Measurements from ENCODE around the gene FBXL14. TPM values are rescaled to one million over a fixed set of nuclear protein-coding genes. Genes with fewer than 3 reads are reported as not detected.

The FBXL14 gene
- total RNA-seq, 4 donors from 2014 or later: 10.9 to 16.4 (median 13.1) TPM

DNA sequence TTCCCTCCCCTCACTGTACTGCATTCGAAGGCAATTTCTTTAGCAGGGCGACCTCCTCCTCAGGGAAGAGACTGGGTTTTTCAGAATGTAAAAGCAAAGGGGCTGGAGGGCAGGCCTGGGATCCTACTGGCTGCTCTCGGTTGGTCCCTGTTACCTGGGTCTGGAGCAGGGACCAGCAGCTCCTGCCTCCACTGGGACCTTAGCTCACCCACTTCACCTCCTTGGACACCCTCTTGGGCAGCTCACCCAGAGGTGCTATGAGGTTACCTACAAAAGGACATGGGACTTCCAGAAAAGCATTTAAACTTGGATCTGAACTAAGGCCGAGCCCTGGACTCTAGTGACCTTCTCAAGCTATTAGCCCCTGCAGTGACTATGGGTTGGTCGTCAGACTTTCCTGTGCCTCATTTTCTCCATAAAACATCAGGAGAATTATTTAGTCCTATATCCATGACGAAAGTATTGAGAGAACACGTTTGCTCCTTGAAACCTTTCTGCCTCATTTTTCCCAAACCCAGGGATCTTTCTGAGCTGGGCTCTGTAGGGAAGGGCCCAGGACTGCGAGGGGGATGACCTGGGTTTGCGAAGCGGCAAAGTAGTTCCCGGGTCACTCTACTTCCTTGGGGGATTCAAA is 65.0 kb downstream of the FBXL14 start:
- H3K27me3 ChIP-seq: peaks cover 67% of the 10 kb centered on the region

DNA sequence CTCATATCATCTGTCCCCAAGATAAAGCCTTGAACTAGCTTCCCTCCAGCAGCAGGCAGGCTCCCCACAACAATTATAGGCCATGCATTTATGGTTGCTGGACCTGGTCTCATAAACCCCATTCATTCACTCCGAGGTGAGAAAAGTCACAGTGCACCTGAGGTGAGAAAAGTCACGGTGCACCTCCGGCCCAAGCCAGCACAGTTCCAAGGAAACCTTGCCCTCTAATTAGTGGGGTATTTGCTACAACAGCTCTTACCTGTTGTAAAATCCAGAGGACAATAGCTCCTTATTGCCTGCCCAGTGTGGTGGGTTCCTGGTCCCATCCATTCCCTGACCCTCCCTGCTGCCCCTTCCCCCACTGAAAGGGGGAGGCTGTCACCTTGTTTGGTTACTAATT is 65.6 kb downstream of the FBXL14 start:
- TF ChIP-seq, protein P1, sequence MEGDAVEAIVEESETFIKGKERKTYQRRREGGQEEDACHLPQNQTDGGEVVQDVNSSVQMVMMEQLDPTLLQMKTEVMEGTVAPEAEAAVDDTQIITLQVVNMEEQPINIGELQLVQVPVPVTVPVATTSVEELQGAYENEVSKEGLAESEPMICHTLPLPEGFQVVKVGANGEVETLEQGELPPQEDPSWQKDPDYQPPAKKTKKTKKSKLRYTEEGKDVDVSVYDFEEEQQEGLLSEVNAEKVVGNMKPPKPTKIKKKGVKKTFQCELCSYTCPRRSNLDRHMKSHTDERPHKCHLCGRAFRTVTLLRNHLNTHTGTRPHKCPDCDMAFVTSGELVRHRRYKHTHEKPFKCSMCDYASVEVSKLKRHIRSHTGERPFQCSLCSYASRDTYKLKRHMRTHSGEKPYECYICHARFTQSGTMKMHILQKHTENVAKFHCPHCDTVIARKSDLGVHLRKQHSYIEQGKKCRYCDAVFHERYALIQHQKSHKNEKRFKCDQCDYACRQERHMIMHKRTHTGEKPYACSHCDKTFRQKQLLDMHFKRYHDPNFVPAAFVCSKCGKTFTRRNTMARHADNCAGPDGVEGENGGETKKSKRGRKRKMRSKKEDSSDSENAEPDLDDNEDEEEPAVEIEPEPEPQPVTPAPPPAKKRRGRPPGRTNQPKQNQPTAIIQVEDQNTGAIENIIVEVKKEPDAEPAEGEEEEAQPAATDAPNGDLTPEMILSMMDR (IDR thresholded peaks at IDR 0.05): no peak
- H3K27ac ChIP-seq: no peak overlapping the region
- no peaks in the 10 kb centered on the region for H3K9me3 ChIP-seq
- 90 to 100% methylated on average over 2 to 3 of the region's 3 CpGs for WGBS, 2 donors (ENCODE audit: low coverage in 1 of 2)
- peaks cover 0 to 24% (median 3%) of the 10 kb centered on the region in 3 donors for H3K4me1 ChIP-seq
- H3K4me3 ChIP-seq: no peak overlapping the region
- peaks cover 68% of the 10 kb centered on the region for H3K27me3 ChIP-seq
- no peak for ATAC-seq
- no peaks in the 10 kb centered on the region for H3K36me3 ChIP-seq

More for the DNA sequence above, 65.0 kb downstream of the FBXL14 start:
- no peak for TF ChIP-seq POLR2A (IDR thresholded peaks at IDR 0.05)
- TF ChIP-seq EP300 (IDR thresholded peaks at IDR 0.05): no peak
- no peak for TF ChIP-seq POLR2AphosphoS5 (IDR thresholded peaks at IDR 0.05)
- H3K4me3 ChIP-seq: peak overlapping the region in 1 of 2 donors; percentile 66
- no peak for ATAC-seq
- H3K27ac ChIP-seq: peak overlapping the region in 2 of 4 donors; percentile 5 to 74
- no peaks in the 10 kb centered on the region for H3K9me3 ChIP-seq
- no peaks in the 10 kb centered on the region for H3K36me3 ChIP-seq
- WGBS, 2 donors (ENCODE audit: low coverage in 1 of 2): 75% methylated on average over 4 of the region's 11 CpGs; no CpG with 5 or more reads in 1 of the 2 donors
- peaks cover 0 to 24% (median 3%) of the 10 kb centered on the region in 3 donors for H3K4me1 ChIP-seq

DNA sequence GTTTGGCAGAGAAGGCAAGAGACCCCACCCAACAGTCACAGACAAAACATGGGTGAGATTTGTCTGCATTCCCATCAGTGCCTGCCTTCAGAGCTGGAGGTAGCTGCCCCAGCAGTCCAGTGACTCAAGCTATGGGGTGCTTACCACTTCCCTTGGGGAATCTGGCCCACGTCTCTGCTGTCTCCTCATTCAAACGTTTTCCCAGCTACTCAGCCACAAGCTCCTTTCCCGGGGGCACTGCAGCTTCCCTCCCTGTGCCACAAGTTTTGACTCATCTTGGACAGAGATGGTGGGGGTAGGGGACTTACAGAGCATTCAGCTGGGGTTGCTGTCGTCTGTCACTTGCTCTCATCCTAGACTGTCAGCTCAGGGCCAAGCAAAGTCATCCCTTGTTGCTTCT is 66.6 kb downstream of the FBXL14 start:
- WGBS, 2 donors (ENCODE audit: low coverage in 1 of 2): 56% methylated on average over 3 of the region's 4 CpGs; no CpG with 5 or more reads in 1 of the 2 donors
- ATAC-seq: no peak
- no peaks in the 10 kb centered on the region for H3K9me3 ChIP-seq
- H3K36me3 ChIP-seq: no peaks in the 10 kb centered on the region
- H3K4me1 ChIP-seq: peaks cover 0 to 24% (median 3%) of the 10 kb centered on the region in 3 donors
- no peak for TF ChIP-seq POLR2AphosphoS5 (IDR thresholded peaks at IDR 0.05)
- no peak for TF ChIP-seq EP300 (IDR thresholded peaks at IDR 0.05)
- TF ChIP-seq POLR2A (IDR thresholded peaks at IDR 0.05): no peak
- TF ChIP-seq, protein P1 (IDR thresholded peaks at IDR 0.05): no peak
- no peak overlapping the region for H3K4me3 ChIP-seq
- H3K27me3 ChIP-seq: peaks cover 67% of the 10 kb centered on the region
- H3K27ac ChIP-seq: no peak overlapping the region

DNA sequence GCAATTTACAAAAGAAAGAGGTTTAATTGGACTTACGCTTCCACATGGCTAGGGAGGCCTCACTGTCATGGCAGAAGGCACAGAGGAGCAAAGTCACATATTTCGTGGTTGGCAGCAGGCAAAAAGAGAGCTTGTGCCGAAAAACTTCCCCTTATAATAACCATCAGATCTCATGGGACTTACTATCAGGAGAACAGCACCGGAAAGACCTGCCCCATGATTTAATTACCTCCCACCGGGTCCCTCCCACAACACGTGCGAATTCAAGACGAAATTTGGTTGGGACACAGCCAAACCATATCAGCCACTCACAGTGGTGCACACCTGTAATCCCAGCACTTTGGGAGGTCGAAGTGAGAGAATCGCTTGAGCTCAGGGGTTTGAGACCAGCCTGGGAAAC is 68.5 kb downstream of the FBXL14 start:
- WGBS, 2 donors (ENCODE audit: low coverage in 1 of 2): 67 to 85% methylated on average over 2 to 4 of the region's 10 CpGs
- H3K36me3 ChIP-seq: no peaks in the 10 kb centered on the region
- TF ChIP-seq, protein P1 (IDR thresholded peaks at IDR 0.05): no peak
- no peak for TF ChIP-seq POLR2AphosphoS5 (IDR thresholded peaks at IDR 0.05)
- no peak for TF ChIP-seq EP300 (IDR thresholded peaks at IDR 0.05)
- no peak for TF ChIP-seq POLR2A (IDR thresholded peaks at IDR 0.05)
- no peak for ATAC-seq
- peaks cover 0 to 16% (median 0%) of the 10 kb centered on the region in 3 donors for H3K4me1 ChIP-seq
- H3K27me3 ChIP-seq: peaks cover 62% of the 10 kb centered on the region
- H3K27ac ChIP-seq: no peak overlapping the region
- H3K4me3 ChIP-seq: no peak overlapping the region
- no peaks in the 10 kb centered on the region for H3K9me3 ChIP-seq

DNA sequence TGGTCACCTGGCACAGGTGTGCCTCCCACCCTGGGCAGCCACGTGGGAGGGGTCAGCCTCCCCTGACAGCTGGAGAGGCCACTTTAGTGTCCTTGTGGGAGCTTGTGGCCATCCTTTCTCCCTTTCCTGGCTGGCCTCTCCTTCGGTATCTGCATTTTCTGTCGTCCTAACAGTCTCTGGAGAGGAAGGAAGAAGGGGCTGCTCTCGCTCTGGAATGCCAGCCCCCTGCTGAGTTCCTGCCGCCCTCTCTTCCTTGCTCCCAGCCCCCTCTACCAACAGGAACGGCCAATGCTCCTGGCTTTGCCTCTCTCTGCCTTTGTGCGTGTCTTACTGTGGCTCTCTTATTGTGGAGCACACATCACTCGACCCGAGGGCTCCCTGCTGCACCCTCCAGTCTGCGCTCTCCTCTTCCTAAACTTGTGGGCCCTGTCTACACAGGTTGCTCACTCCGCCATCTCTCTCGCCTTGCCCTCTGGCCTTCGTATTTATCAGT is 70.8 kb downstream of the FBXL14 start:
- TF ChIP-seq EP300 (IDR thresholded peaks at IDR 0.05) (no peak), POLR2AphosphoS5 (IDR thresholded peaks at IDR 0.05) (no peak), POLR2A (IDR thresholded peaks at IDR 0.05) (no peak)
- TF ChIP-seq, protein P1 (IDR thresholded peaks at IDR 0.05): no peak
- H3K4me1 ChIP-seq: peaks cover 0 to 11% (median 0%) of the 10 kb centered on the region in 3 donors
- no peaks in the 10 kb centered on the region for H3K9me3 ChIP-seq
- WGBS, 2 donors (ENCODE audit: low coverage in 1 of 2): 63 to 81% methylated on average over 6 to 13 of the region's 13 CpGs
- no peak for ATAC-seq
- no peak overlapping the region for H3K4me3 ChIP-seq
- H3K27me3 ChIP-seq: peaks cover 58% of the 10 kb centered on the region
- H3K27ac ChIP-seq: no peak overlapping the region
- no peaks in the 10 kb centered on the region for H3K36me3 ChIP-seq

Data from gastroesophageal sphincter (tissue), 4 donors.